H1 (cell line): ENCODE measurements around the gene CDC42EP4. TPM values are rescaled to one million over a fixed set of nuclear protein-coding genes. Genes with fewer than 3 reads are reported as not detected.
"Not testable (repeated sequence)": the region's sequence is repeated elsewhere in the genome, so short reads cannot be mapped to it uniquely, and the experiment has no call there.

ENCODE experiments used
- CTCF ChIA-PET: fragments of 300-600 bp; sonication (Branson Sonifier 250); formaldehyde crosslinking; loops from one replicate; lab custom pipeline; 2021; ENCODE audit not compliant: partially characterized antibody; lab: Charles Lee
- POLR2A ChIA-PET: fragments of 300-600 bp; sonication (Branson Sonifier 250); formaldehyde crosslinking; loops from one replicate; lab custom pipeline; 2021; ENCODE audit warnings: inconsistent platforms; ENCODE audit not compliant: partially characterized antibody; lab: Charles Lee
- DNase-seq, 2 experiments: peaks; one replicate each; pipeline versions ENCODE4 v3.0.0 to v3.0.0-alpha.2; 2010 to 2022; ENCODE audit warnings: low spot score in 2 of 2, low read depth in 1 of 2, mixed read lengths in 1 of 2
- FAIRE-seq: peaks from 2 replicates; lab custom pipeline; 2011; peaks lifted over from hg19 to GRCh38; lab: Jason Lieb, UNC
- H2AFZ ChIP-seq: 2 replicates; pipeline ENCODE4 v1.8.1; 2012; ENCODE audit warnings: low read length, inconsistent platforms
- H2AK5ac ChIP-seq: 2 replicates; pipeline ENCODE4 v1.6.1; 2013; ENCODE audit warnings: low read depth, low read length
- H2BK120ac ChIP-seq: replicated peaks from 2 replicates; pipeline ENCODE3; 2013; ENCODE audit warnings: low read depth, low read length, inconsistent platforms
- H2BK12ac ChIP-seq: 2 replicates; pipeline ENCODE4 v1.6.1; 2013; ENCODE audit warnings: low read depth, low read length
- H2BK15ac ChIP-seq: 2 replicates; pipeline ENCODE4 v1.6.1; 2013; ENCODE audit warnings: low read length
- H2BK20ac ChIP-seq: 2 replicates; pipeline ENCODE4 v1.6.1; 2013; ENCODE audit warnings: low read length
- H2BK5ac ChIP-seq: 2 replicates; pipeline ENCODE4 v1.6.1; 2013; ENCODE audit warnings: low read depth, low read length
- H3K14ac ChIP-seq: 2 replicates; pipeline ENCODE4 v1.6.1; 2013; ENCODE audit warnings: inconsistent platforms; ENCODE audit not compliant: insufficient read length
- H3K18ac ChIP-seq: 2 replicates; pipeline ENCODE4 v1.6.1; 2013; ENCODE audit warnings: low read length; ENCODE audit errors: extremely low read depth
- H3K23ac ChIP-seq: 2 replicates; pipeline ENCODE4 v1.6.1; 2013; ENCODE audit warnings: inconsistent platforms; ENCODE audit not compliant: insufficient read length
- H3K23me2 ChIP-seq: 2 replicates; pipeline ENCODE4 v1.6.1; 2013; ENCODE audit warnings: low read depth, low read length
- H3K27ac ChIP-seq: 2 replicates; pipeline ENCODE4 v1.6.1; 2011; ENCODE audit warnings: low read depth, low read length, inconsistent platforms
- H3K27me3 ChIP-seq, 4 experiments: replicated peaks in 1 of 4; 1 replicate in 1 of 4; 2 replicates in 3 of 4; pipeline versions ENCODE4 v1.6.1 to v1.8.1; 2011 to 2013; ENCODE audit warnings: low read length in 3 of 4, mild to moderate bottlenecking in 3 of 4, inconsistent platforms in 2 of 4, mixed read lengths in 2 of 4, moderate library complexity in 1 of 4; ENCODE audit not compliant: control insufficient read depth in 3 of 4, insufficient read depth in 3 of 4; ENCODE audit errors: extremely low read depth in 1 of 4
- H3K36me3 ChIP-seq, 4 experiments: 2 replicates each; pipeline versions ENCODE4 v1.6.1 to v1.8.1; 2011 to 2013; ENCODE audit warnings: mild to moderate bottlenecking in 4 of 4, low read length in 3 of 4, moderate library complexity in 2 of 4, control low read depth in 1 of 4, inconsistent platforms in 1 of 4; ENCODE audit not compliant: insufficient read depth in 4 of 4, control insufficient read depth in 2 of 4
- H3K4ac ChIP-seq: replicated peaks from 2 replicates; pipeline ENCODE3; 2013; ENCODE audit warnings: low read length, low read depth, mixed read lengths, inconsistent platforms; ENCODE audit not compliant: insufficient read length
- H3K4me1 ChIP-seq, 4 experiments: replicated peaks in 1 of 4; 1 replicate in 1 of 4; 2 replicates in 3 of 4; pipeline versions ENCODE4 v1.6.1 to v1.8.1; 2011 to 2013; ENCODE audit warnings: low read length in 3 of 4, inconsistent platforms in 2 of 4, mixed read lengths in 1 of 4; ENCODE audit not compliant: insufficient read depth in 4 of 4, control insufficient read depth in 3 of 4
- H3K4me2 ChIP-seq, 2 experiments: 2 replicates each; pipeline versions ENCODE4 v1.6.1 to v1.8.1; 2011 to 2013; ENCODE audit warnings: low read depth in 2 of 2, low read length in 2 of 2, control low read depth in 1 of 2, inconsistent platforms in 1 of 2, mild to moderate bottlenecking in 1 of 2; ENCODE audit not compliant: insufficient read depth in 1 of 2
- H3K4me3 ChIP-seq, 4 experiments: fragments of 200-600, 300-600 bp in 1 of 4; sonication (generic), shearing (Covaris generic), sonication (Bioruptor Twin) in 1 of 4; 2 replicates each; pipeline versions ENCODE4 v1.5.1 to v1.8.1; 2011 to 2016; ENCODE audit warnings: low read length in 4 of 4, low read depth in 3 of 4, control low read depth in 2 of 4, inconsistent platforms in 2 of 4, mild to moderate bottlenecking in 2 of 4, mixed read lengths in 1 of 4, moderate library complexity in 1 of 4; ENCODE audit not compliant: insufficient read depth in 2 of 4; ENCODE audit errors: extremely low read depth in 1 of 4
- H3K56ac ChIP-seq: replicated peaks from 2 replicates; pipeline ENCODE3; 2013; ENCODE audit warnings: low read depth, mild to moderate bottlenecking, mixed read lengths, low read length, inconsistent platforms; ENCODE audit not compliant: insufficient read length
- H3K79me1 ChIP-seq: 2 replicates; pipeline ENCODE4 v1.6.1; 2013; ENCODE audit warnings: low read depth, low read length, control low read depth
- H3K79me2 ChIP-seq, 2 experiments: 2 replicates each; pipeline versions ENCODE4 v1.6.1 to v1.8.1; 2012 to 2013; ENCODE audit warnings: low read length in 2 of 2, mild to moderate bottlenecking in 2 of 2, inconsistent platforms in 1 of 2; ENCODE audit not compliant: insufficient read depth in 2 of 2, control insufficient read depth in 1 of 2
- H3K9ac ChIP-seq, 4 experiments: replicated peaks in 1 of 4; 1 replicate in 1 of 4; 2 replicates in 3 of 4; pipeline versions ENCODE4 v1.6.1 to v1.8.1; 2011 to 2013; ENCODE audit warnings: low read depth in 3 of 4, low read length in 3 of 4, control low read depth in 2 of 4, mild to moderate bottlenecking in 2 of 4, moderate library complexity in 2 of 4, inconsistent platforms in 1 of 4; ENCODE audit errors: extremely low read depth in 1 of 4
- H3K9me3 ChIP-seq, 2 experiments: 2 replicates each; pipeline versions ENCODE4 v1.6.1 to v1.8.1; 2012 to 2013; ENCODE audit warnings: mild to moderate bottlenecking in 2 of 2, moderate library complexity in 2 of 2, control low read depth in 1 of 2, inconsistent platforms in 1 of 2, low read depth in 1 of 2, low read length in 1 of 2, mixed read lengths in 1 of 2; ENCODE audit not compliant: insufficient read depth in 2 of 2
- H4K20me1 ChIP-seq, 2 experiments: replicated peaks in 1 of 2; 2 replicates each; pipeline versions ENCODE3 to v1.8.1; 2011 to 2013; ENCODE audit warnings: inconsistent platforms in 2 of 2, low read length in 2 of 2, mild to moderate bottlenecking in 1 of 2; ENCODE audit not compliant: insufficient read depth in 2 of 2, control insufficient read depth in 1 of 2
- H4K5ac ChIP-seq: 2 replicates; pipeline ENCODE4 v1.6.1; 2013; ENCODE audit warnings: low read length, low read depth, mixed read lengths, inconsistent platforms; ENCODE audit not compliant: insufficient read length
- H4K8ac ChIP-seq: 2 replicates; pipeline ENCODE4 v1.8.0; 2013; ENCODE audit warnings: mild to moderate bottlenecking, moderate library complexity, low read length, inconsistent platforms; ENCODE audit not compliant: insufficient read depth; ENCODE audit errors: extremely low read depth
- H4K91ac ChIP-seq: replicated peaks from 2 replicates; pipeline ENCODE3; 2013; ENCODE audit warnings: low read length, mixed read lengths, inconsistent platforms; ENCODE audit not compliant: insufficient read length
- WGBS, 2 experiments: shearing (Covaris generic) in 1 of 2; methylation state at CpG; one replicate each; pipeline versions ENCODE4 v1.1.6 to v1.1.7; 2013 to 2015; ENCODE audit warnings: low lambda C conversion rate in 2 of 2, mixed read lengths in 2 of 2, inconsistent platforms in 1 of 2, low coverage in 1 of 2, missing lambda C conversion rate in 1 of 2; ENCODE audit not compliant: insufficient replicate concordance in 2 of 2, insufficient coverage in 1 of 2, insufficient read length in 1 of 2; ENCODE audit errors: extremely low coverage in 1 of 2, missing lambda C conversion rate in 1 of 2; 5-methylcytosine and 5-hydroxymethylcytosine counted together
- polyA plus RNA-seq, 7 experiments: library from polyadenylated mRNA; depleted of rRNA in 3 of 7; stranded (reverse) in 5 of 7; unstranded in 2 of 7; fragments of >200 nt in 5 of 7; fragments of 200-250 nt in 2 of 7; gene quantifications; 1 replicate in 5 of 7; 2 replicates in 1 of 7; 4 replicates in 1 of 7; pipeline versions ENCODE4 v1.2.1 to v1.2.3, GENCODE V29; 2011 to 2013; ENCODE audit warnings: missing spikeins in 2 of 7, mixed read lengths in 2 of 7
- total RNA-seq: library from RNA; stranded (reverse); fragmentation: NEBNext Ultra II Directional; extraction: Animal tissue kit (Norgen Biotek cat#: 25700); gene quantifications from 2 replicates; pipeline ENCODE4 v1.2.1, GENCODE V29; 2021

CDC42EP4 gene
- total and polyA plus RNA-seq, 2 of the 8 experiments (the other 6 are each of a cell fraction or from before 2014, with no cell fraction given) = 8.8 to 12.6 TPM

DNA sequence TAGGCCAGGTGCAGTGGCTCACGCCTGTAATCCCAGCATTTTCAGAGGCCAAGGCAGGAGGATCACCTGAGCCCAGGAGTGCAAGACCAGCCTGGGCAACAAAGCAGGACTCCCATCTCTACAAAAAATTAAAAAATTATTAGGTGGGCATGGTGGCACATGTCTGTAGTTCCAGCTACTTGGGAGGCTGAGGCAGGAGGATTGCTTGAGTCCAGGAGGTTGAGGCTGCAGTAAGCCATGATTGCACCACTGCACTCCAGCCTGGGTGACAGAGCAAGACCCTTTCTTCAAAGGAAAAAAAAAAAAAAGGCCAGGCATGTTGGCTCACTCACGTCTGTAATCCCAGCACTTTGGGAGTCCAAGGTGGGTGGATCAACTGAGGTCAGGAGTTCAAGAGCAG lies 47.4 kb downstream of the CDC42EP4 start:
- H3K18ac ChIP-seq, H3K23ac ChIP-seq, H3K9ac ChIP-seq, H2BK20ac ChIP-seq, H3K4me3 ChIP-seq, H3K79me2 ChIP-seq, H3K4ac ChIP-seq, H3K27ac ChIP-seq, H3K14ac ChIP-seq, H4K20me1 ChIP-seq, H3K23me2 ChIP-seq, H4K8ac ChIP-seq, H3K79me1 ChIP-seq, H2AFZ ChIP-seq, DNase-seq, POLR2A ChIA-PET, H2BK12ac ChIP-seq, H4K91ac ChIP-seq, H2AK5ac ChIP-seq, H3K56ac ChIP-seq, H2BK120ac ChIP-seq, FAIRE-seq, H2BK15ac ChIP-seq, H3K9me3 ChIP-seq, H4K5ac ChIP-seq, H3K4me2 ChIP-seq, H3K36me3 ChIP-seq, H2BK5ac ChIP-seq: not testable (repeated sequence)
- CTCF ChIA-PET = interaction anchor here (1.1 to 19.7 kb wide), 3 partner anchors 10 to 102 kb away, joined by 3 to 439 read pairs (median 35); no protein-coding TSS in a partner anchor
- Histone ChIP-seq H3K27me3 (peaks cover 0 to 10% (median 4%) of the 10 kb centered on the region in 4 experiments; a peak in 4 of 7 replicates), H3K4me1 (peaks cover 5 to 18% (median 11%) of the 10 kb centered on the region in 4 experiments)
- WGBS, 2 experiments = 82% methylated on average over 2 of the region's 2 CpGs; no CpG with 5 or more reads in 1 of the 2 experiments
